HEK293 (cell line): ENCODE results near the gene CDH6.

Experiments used
- CTCF ChIA-PET: fragments of 350-600 bp; formaldehyde crosslinking; extraction: SDS; loops from one replicate; lab custom pipeline; 2021; ENCODE audit warnings: antibody characterized with exemption; lab: Yijun Ruan, JAX
- POLR2A ChIA-PET: fragments of 300-600 bp; formaldehyde crosslinking; extraction: SDS; loops from one replicate; lab custom pipeline; 2020; ENCODE audit warnings: antibody characterized with exemption, inconsistent platforms; lab: Yijun Ruan, JAX
- H3K27ac ChIP-seq: fragments of 200-500 bp; sonication (Bioruptor generic); 2 replicates; pipeline ENCODE4 v1.5.1; 2014; ENCODE audit warnings: low read depth, low read length, control low read depth, inconsistent platforms; ENCODE audit errors: extremely low read depth
- H3K36me3 ChIP-seq, 2 experiments: fragments of 200-500 bp in 1 of 2; sonication (Bioruptor generic) in 1 of 2; 1 replicate in 1 of 2; 2 replicates in 1 of 2; pipeline ENCODE4 v1.5.1; 2014 to 2017; ENCODE audit warnings: inconsistent platforms in 2 of 2, low read length in 2 of 2; ENCODE audit not compliant: control insufficient read depth in 2 of 2, insufficient read depth in 1 of 2
- H3K4me1 ChIP-seq: fragments of 200-500 bp; sonication (Bioruptor generic); 2 replicates; pipeline ENCODE4 v1.5.1; 2014; ENCODE audit warnings: mild to moderate bottlenecking, low read length, inconsistent platforms; ENCODE audit not compliant: control insufficient read depth, insufficient read depth
- H3K4me3 ChIP-seq: 2 replicates; pipeline ENCODE4 v1.5.1; 2011; ENCODE audit warnings: low read depth, mild to moderate bottlenecking, control low read depth, low read length, moderate library complexity
- H3K9me3 ChIP-seq: fragments of 200-500 bp; sonication (Bioruptor generic); 2 replicates; pipeline ENCODE4 v1.5.1; 2014; ENCODE audit warnings: low read depth, low read length, inconsistent platforms; ENCODE audit not compliant: control insufficient read depth, insufficient read depth
- HOXC10 ChIP-seq: sonication (generic); formaldehyde crosslinking; IDR thresholded peaks from 2 replicates; pipeline ENCODE4 v1.8.1; 2023; ENCODE audit warnings: mild to moderate bottlenecking, missing genetic modification reagents
- IKZF3 ChIP-seq: fragments of 450-650 bp; IDR thresholded peaks from 2 replicates; pipeline ENCODE4 v1.5.0; 2018; ENCODE audit warnings: missing biosample characterization, mild to moderate bottlenecking, missing genetic modification characterization, moderate library complexity
- SETDB1 ChIP-seq: IDR thresholded peaks from one replicate; pipeline ENCODE4 v1.6.1; 2017; ENCODE audit warnings: mild to moderate bottlenecking, low read length, moderate library complexity, mixed read lengths; ENCODE audit not compliant: insufficient read length
- SP3 ChIP-seq: fragments of 450-650 bp; formaldehyde crosslinking; IDR thresholded peaks from 2 replicates; pipeline ENCODE4 v1.5.1; 2016; ENCODE audit warnings: missing biosample characterization, missing genetic modification characterization
- ZBTB7A ChIP-seq: fragments of 450-650 bp; formaldehyde crosslinking; IDR thresholded peaks from 2 replicates; pipeline ENCODE4 v1.5.1; 2016; ENCODE audit warnings: low read depth, missing biosample characterization, missing genetic modification characterization
- ZNF132 ChIP-seq: fragments of 450-650 bp; formaldehyde crosslinking; IDR thresholded peaks from 2 replicates; pipeline ENCODE4 v1.5.1; 2017; ENCODE audit warnings: missing biosample characterization, missing genetic modification characterization, borderline replicate concordance
- ZNF140 ChIP-seq: fragments of 450-650 bp; formaldehyde crosslinking; IDR thresholded peaks from 2 replicates; pipeline ENCODE4 v1.5.1; 2016; ENCODE audit warnings: missing biosample characterization, missing genetic modification characterization
- ZNF146 ChIP-seq: fragments of 450-650 bp; formaldehyde crosslinking; IDR thresholded peaks from 2 replicates; pipeline ENCODE4 v1.5.1; 2016; ENCODE audit warnings: missing biosample characterization, missing genetic modification characterization
- ZNF155 ChIP-seq: fragments of 450-650 bp; formaldehyde crosslinking; IDR thresholded peaks from 2 replicates; pipeline ENCODE4 v1.5.1; 2016; ENCODE audit warnings: missing biosample characterization, missing genetic modification characterization
- ZNF184 ChIP-seq: fragments of 450-650 bp; IDR thresholded peaks from 2 replicates; pipeline ENCODE4 v1.5.1; 2018; ENCODE audit warnings: missing biosample characterization, mild to moderate bottlenecking, missing genetic modification characterization
- ZNF211 ChIP-seq: fragments of 450-650 bp; formaldehyde crosslinking; IDR thresholded peaks from 2 replicates; pipeline ENCODE4 v1.5.1; 2016; ENCODE audit warnings: low read depth, missing biosample characterization, missing genetic modification characterization
- ZNF223 ChIP-seq: fragments of 450-650 bp; formaldehyde crosslinking; IDR thresholded peaks from 2 replicates; pipeline ENCODE4 v1.5.1; 2016; ENCODE audit warnings: missing biosample characterization, missing genetic modification characterization
- ZNF248 ChIP-seq: fragments of 450-650 bp; formaldehyde crosslinking; IDR thresholded peaks from 2 replicates; pipeline ENCODE4 v1.5.1; 2017; ENCODE audit warnings: missing biosample characterization, missing genetic modification characterization
- ZNF473 ChIP-seq: fragments of 450-650 bp; formaldehyde crosslinking; IDR thresholded peaks from 2 replicates; pipeline ENCODE4 v1.5.1; 2017; ENCODE audit warnings: missing biosample characterization, missing genetic modification characterization
- ZNF48 ChIP-seq: fragments of 450-650 bp; formaldehyde crosslinking; IDR thresholded peaks from 2 replicates; pipeline ENCODE4 v1.5.1; 2016; ENCODE audit warnings: missing biosample characterization, missing genetic modification characterization
- ZNF501 ChIP-seq: fragments of 450-650 bp; formaldehyde crosslinking; IDR thresholded peaks from 2 replicates; pipeline ENCODE4 v1.5.1; 2016; ENCODE audit warnings: missing biosample characterization, missing genetic modification characterization
- ZNF610 ChIP-seq: fragments of 450-650 bp; formaldehyde crosslinking; IDR thresholded peaks from 2 replicates; pipeline ENCODE4 v1.5.1; 2016; ENCODE audit warnings: missing biosample characterization, missing genetic modification characterization, borderline replicate concordance
- ZNF629 ChIP-seq: fragments of 450-650 bp; formaldehyde crosslinking; IDR thresholded peaks from 2 replicates; pipeline ENCODE4 v1.5.1; 2017; ENCODE audit warnings: missing biosample characterization, missing genetic modification characterization
- ZNF660 ChIP-seq: fragments of 450-650 bp; IDR thresholded peaks from 2 replicates; pipeline ENCODE4 v1.5.1; 2018; ENCODE audit warnings: missing biosample characterization, mild to moderate bottlenecking, missing genetic modification characterization
- ZNF677 ChIP-seq: fragments of 450-650 bp; IDR thresholded peaks from 2 replicates; pipeline ENCODE4 v1.5.0; 2018; ENCODE audit warnings: missing biosample characterization, mild to moderate bottlenecking, missing genetic modification characterization, moderate library complexity
- ZNF76 ChIP-seq: fragments of 450-650 bp; formaldehyde crosslinking; IDR thresholded peaks from 2 replicates; pipeline ENCODE4; 2016; ENCODE audit warnings: low read depth, missing biosample characterization, missing genetic modification characterization, borderline replicate concordance
- ZNF776 ChIP-seq: fragments of 450-650 bp; formaldehyde crosslinking; IDR thresholded peaks from 2 replicates; pipeline ENCODE4 v1.5.0; 2017; ENCODE audit warnings: missing biosample characterization, missing genetic modification characterization, borderline replicate concordance
- ZXDB ChIP-seq: fragments of 450-650 bp; formaldehyde crosslinking; IDR thresholded peaks from 2 replicates; pipeline ENCODE4 v1.5.1; 2016; ENCODE audit warnings: missing biosample characterization, missing genetic modification characterization
- TF ChIP-seq, protein P1 (sequence below): fragments of 450-650 bp; formaldehyde crosslinking; IDR thresholded peaks from 2 replicates; pipeline ENCODE4 v1.5.1; 2016; ENCODE audit warnings: missing biosample characterization, missing genetic modification characterization
- TF ChIP-seq, protein P2 (sequence below): fragments of 450-650 bp; formaldehyde crosslinking; IDR thresholded peaks from 2 replicates; pipeline ENCODE4 v1.5.1; 2016; ENCODE audit warnings: missing biosample characterization, missing genetic modification characterization
- TF ChIP-seq, protein P3 (sequence below): fragments of 450-650 bp; formaldehyde crosslinking; IDR thresholded peaks from 2 replicates; pipeline ENCODE4 v1.5.1; 2016; ENCODE audit warnings: missing biosample characterization, missing genetic modification characterization, borderline replicate concordance

CDH6 gene

DNA sequence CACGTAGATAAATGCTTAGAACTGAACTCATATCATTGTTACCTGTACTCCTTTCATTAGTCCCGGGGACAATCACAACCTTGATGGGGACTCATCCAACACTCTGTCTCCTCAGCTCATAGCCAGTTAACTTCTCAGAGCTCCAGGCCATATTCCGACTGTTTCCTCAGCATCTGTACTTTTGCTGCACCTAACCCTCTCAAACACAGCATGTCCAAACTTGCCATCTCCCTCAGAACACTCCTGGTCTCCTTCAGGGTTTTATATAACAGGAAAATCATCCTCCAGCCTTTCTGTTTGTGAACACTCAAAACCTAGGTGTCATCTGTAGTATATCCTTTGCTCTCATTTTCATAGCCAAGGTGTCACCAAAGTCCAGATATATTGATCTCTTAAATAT lies 150.5 kb downstream of the CDH6 start:
- ChIA-PET CTCF (no interaction called here), POLR2A (no interaction called here)
- Histone ChIP-seq H3K9me3 (no peaks in the 10 kb centered on the region), H3K4me1 (no peaks in the 10 kb centered on the region), H3K36me3 (no peaks in the 10 kb centered on the region), H3K4me3 (no peak overlapping the region), H3K27ac (no peak overlapping the region)
- TF ChIP-seq, protein P1, sequence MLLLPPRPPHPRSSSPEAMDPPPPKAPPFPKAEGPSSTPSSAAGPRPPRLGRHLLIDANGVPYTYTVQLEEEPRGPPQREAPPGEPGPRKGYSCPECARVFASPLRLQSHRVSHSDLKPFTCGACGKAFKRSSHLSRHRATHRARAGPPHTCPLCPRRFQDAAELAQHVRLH (tag by site-specific recombination), result no peak
- TF ChIP-seq ZNF48 (tag by site-specific recombination) (no peak), ZNF76 (no peak), ZNF146 (tag by site-specific recombination) (no peak), ZNF248 (tag by site-specific recombination) (no peak), ZNF677 (tag by site-specific recombination) (no peak), ZNF776 (tag by site-specific recombination) (no peak), ZNF501 (tag by site-specific recombination) (no peak), ZNF473 (tag by site-specific recombination) (no peak)

DNA sequence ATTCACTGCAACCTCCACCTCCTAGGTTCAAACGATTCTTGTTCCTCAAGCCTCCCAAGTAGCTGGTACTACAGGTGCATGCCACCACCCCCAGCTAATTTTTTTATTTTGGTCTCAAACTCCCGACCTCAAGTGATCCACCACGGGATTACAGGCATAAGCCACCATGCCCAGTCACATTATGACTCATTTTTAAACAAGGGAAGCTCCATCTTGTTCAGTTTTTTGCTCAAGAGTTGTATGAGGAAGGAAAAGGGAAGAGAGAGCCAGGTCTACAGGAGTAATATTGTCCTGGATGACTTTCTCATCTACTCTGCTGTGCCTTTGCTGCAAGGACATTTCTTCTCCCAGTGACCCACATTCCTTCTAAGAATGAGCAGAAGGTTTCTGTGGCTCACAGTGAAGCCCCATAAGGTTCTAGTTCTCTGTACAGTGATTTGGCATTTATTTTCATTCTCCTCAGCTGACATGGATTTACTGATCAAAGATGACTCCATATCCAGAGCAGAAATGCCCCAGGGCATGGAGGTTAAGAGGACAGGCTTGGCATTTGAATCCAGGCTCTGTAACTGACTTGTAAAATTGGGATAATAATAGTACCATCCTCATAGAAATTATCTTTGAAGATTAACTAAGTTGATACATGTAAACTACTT lies 153.5 kb downstream of the CDH6 start:
- H3K36me3 ChIP-seq, result no peaks in the 10 kb centered on the region
- no peak overlapping the region for H3K27ac ChIP-seq
- no peak for TF ChIP-seq HOXC10 (CRISPR knock-in tag)
- TF ChIP-seq, protein P1 (tag by site-specific recombination), result no peak
- TF ChIP-seq ZNF211 (tag by site-specific recombination), result no peak
- no peak for TF ChIP-seq ZNF140
- TF ChIP-seq ZNF610, result no peak
- no peak for TF ChIP-seq ZNF660 (tag by site-specific recombination)
- TF ChIP-seq ZBTB7A (tag by site-specific recombination), result no peak
- TF ChIP-seq SP3, result no peak
- TF ChIP-seq ZNF501 (tag by site-specific recombination), result no peak
- TF ChIP-seq ZNF155 (tag by site-specific recombination), result no peak
- TF ChIP-seq ZNF184 (tag by site-specific recombination), result no peak
- TF ChIP-seq ZNF132 (tag by site-specific recombination), result no peak
- no peak for TF ChIP-seq ZNF223 (tag by site-specific recombination)
- TF ChIP-seq IKZF3 (tag by site-specific recombination), result no peak
- no peak for TF ChIP-seq ZNF629
- TF ChIP-seq, protein P2, sequence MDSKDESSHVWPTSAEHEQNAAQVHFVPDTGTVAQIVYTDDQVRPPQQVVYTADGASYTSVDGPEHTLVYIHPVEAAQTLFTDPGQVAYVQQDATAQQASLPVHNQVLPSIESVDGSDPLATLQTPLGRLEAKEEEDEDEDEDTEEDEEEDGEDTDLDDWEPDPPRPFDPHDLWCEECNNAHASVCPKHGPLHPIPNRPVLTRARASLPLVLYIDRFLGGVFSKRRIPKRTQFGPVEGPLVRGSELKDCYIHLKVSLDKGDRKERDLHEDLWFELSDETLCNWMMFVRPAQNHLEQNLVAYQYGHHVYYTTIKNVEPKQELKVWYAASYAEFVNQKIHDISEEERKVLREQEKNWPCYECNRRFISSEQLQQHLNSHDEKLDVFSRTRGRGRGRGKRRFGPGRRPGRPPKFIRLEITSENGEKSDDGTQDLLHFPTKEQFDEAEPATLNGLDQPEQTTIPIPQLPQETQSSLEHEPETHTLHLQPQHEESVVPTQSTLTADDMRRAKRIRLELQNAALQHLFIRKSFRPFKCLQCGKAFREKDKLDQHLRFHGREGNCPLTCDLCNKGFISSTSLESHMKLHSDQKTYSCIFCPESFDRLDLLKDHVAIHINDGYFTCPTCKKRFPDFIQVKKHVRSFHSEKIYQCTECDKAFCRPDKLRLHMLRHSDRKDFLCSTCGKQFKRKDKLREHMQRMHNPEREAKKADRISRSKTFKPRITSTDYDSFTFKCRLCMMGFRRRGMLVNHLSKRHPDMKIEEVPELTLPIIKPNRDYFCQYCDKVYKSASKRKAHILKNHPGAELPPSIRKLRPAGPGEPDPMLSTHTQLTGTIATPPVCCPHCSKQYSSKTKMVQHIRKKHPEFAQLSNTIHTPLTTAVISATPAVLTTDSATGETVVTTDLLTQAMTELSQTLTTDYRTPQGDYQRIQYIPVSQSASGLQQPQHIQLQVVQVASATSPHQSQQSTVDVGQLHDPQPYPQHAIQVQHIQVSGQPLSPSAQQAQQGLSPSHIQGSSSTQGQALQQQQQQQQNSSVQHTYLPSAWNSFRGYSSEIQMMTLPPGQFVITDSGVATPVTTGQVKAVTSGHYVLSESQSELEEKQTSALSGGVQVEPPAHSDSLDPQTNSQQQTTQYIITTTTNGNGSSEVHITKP (tag by site-specific recombination), result no peak
- no peak for TF ChIP-seq SETDB1
- TF ChIP-seq, protein P3, sequence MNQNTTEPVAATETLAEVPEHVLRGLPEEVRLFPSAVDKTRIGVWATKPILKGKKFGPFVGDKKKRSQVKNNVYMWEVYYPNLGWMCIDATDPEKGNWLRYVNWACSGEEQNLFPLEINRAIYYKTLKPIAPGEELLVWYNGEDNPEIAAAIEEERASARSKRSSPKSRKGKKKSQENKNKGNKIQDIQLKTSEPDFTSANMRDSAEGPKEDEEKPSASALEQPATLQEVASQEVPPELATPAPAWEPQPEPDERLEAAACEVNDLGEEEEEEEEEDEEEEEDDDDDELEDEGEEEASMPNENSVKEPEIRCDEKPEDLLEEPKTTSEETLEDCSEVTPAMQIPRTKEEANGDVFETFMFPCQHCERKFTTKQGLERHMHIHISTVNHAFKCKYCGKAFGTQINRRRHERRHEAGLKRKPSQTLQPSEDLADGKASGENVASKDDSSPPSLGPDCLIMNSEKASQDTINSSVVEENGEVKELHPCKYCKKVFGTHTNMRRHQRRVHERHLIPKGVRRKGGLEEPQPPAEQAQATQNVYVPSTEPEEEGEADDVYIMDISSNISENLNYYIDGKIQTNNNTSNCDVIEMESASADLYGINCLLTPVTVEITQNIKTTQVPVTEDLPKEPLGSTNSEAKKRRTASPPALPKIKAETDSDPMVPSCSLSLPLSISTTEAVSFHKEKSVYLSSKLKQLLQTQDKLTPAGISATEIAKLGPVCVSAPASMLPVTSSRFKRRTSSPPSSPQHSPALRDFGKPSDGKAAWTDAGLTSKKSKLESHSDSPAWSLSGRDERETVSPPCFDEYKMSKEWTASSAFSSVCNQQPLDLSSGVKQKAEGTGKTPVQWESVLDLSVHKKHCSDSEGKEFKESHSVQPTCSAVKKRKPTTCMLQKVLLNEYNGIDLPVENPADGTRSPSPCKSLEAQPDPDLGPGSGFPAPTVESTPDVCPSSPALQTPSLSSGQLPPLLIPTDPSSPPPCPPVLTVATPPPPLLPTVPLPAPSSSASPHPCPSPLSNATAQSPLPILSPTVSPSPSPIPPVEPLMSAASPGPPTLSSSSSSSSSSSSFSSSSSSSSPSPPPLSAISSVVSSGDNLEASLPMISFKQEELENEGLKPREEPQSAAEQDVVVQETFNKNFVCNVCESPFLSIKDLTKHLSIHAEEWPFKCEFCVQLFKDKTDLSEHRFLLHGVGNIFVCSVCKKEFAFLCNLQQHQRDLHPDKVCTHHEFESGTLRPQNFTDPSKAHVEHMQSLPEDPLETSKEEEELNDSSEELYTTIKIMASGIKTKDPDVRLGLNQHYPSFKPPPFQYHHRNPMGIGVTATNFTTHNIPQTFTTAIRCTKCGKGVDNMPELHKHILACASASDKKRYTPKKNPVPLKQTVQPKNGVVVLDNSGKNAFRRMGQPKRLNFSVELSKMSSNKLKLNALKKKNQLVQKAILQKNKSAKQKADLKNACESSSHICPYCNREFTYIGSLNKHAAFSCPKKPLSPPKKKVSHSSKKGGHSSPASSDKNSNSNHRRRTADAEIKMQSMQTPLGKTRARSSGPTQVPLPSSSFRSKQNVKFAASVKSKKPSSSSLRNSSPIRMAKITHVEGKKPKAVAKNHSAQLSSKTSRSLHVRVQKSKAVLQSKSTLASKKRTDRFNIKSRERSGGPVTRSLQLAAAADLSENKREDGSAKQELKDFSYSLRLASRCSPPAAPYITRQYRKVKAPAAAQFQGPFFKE (tag by site-specific recombination), result no peak
- TF ChIP-seq ZXDB (tag by site-specific recombination), result no peak
- TF ChIP-seq, all 188 proteins: peak for 0
- POLR2A ChIA-PET, result no interaction called here
- Histone ChIP-seq H3K4me1 (no peaks in the 10 kb centered on the region), H3K4me3 (no peak overlapping the region), H3K9me3 (no peaks in the 10 kb centered on the region)
- CTCF ChIA-PET, result interaction anchor here (0.5 kb wide), 1 partner anchor 305 kb away, joined by 3 read pairs; no protein-coding TSS in a partner anchor
